ENCODE measurements around the gene ANGPTL1.

DNA sequence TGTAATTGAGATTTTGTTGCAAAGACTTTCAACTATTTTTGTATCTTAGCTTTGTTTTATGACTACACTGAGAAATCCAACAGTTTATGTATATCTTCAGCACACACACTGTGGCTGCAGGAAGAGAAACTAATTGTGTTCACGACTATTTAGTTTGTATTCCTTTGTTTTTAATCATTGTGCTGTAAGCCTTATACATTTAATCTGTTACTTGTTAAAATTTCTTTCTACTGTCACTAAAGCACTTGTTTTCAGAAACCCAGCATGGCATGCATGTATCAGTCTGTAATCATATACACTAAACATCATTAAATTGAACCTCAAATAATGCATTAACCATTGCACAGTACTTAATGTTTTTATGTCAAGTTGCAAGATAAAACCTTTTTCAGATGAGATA, 656 bp downstream of the ANGPTL1 start:
- no peak for TF ChIP-seq CTCF (IDR thresholded peaks at IDR 0.05; ENCODE audit: low read depth, low read length, missing input control)
- no peak for TF ChIP-seq GABPA (IDR thresholded peaks at IDR 0.05 in 1 of 2, conservative IDR thresholded peaks at IDR 0.05 in 1 of 2)
- no peak for TF ChIP-seq TAF1 (conservative IDR thresholded peaks at IDR 0.05)
- no peak for TF ChIP-seq YY1 (IDR thresholded peaks at IDR 0.05)
- TF ChIP-seq ATF3 (IDR thresholded peaks at IDR 0.05) = no peak
- TF ChIP-seq RAD21 (IDR thresholded peaks at IDR 0.05) = no peak
- TF ChIP-seq NR2F2 (IDR thresholded peaks at IDR 0.05) = no peak
